ENCODE results near the gene AP3B1.

AP3B1 gene

DNA sequence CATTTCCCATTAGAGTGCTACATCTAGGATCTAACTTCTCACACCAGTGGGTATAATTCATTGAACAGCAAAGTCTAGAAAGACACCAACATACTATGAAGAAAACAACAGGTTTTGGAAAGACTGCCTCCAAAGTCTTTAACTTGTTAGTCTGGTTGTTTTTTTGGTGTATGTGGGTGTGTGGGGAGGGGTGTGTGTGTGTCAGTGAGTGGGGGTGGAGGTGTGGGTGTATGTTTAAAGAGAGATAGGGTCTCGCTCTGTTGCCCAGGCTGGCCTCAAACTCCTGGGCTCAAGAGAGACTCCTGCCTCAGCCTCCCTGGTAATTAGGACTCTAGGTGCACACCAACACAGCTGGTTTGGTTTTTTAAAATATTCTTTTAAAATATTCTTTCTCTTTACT is 59.7 kb downstream of the AP3B1 start:
- Histone ChIP-seq H3K4ac (ENCODE audit: low read depth, low read length) (no peak overlapping the region), H3K9me3 (ENCODE audit: insufficient read depth, low read depth, low read length) (no peaks in the 10 kb centered on the region), H2BK120ac (ENCODE audit: insufficient read depth, low read length, poor library complexity) (no peak overlapping the region), H2AK5ac (ENCODE audit: low read length) (no peak overlapping the region), H4K12ac (ENCODE audit: low read depth, low read length) (no peak overlapping the region), H4K91ac (ENCODE audit: low read depth, low read length) (no peak overlapping the region), H3K27ac (ENCODE audit: low read depth, low read length) (no peak overlapping the region), H3K36me3 (ENCODE audit: control insufficient read depth in 1 of 2, insufficient read depth in 2 of 2, low read length in 2 of 2) (peaks cover 0 to under 1% of the 10 kb centered on the region in 2 experiments), H3K4me3 (ENCODE audit: low read depth, low read length) (no peak overlapping the region), H2AFZ (ENCODE audit: insufficient read depth, low read length, poor library complexity) (no peak overlapping the region), H3K23ac (ENCODE audit: low read length) (no peak overlapping the region), H3K79me1 (ENCODE audit: low read length) (no peaks in the 10 kb centered on the region), H3K4me1 (ENCODE audit: control insufficient read depth in 1 of 2, insufficient read depth in 2 of 2, low read length in 2 of 2) (no peaks in the 10 kb centered on the region), H3K14ac (ENCODE audit: low read length) (no peak overlapping the region), H3K4me2 (ENCODE audit: low read length) (no peak overlapping the region), H4K8ac (ENCODE audit: low read depth, low read length) (no peak overlapping the region), H3K79me2 (ENCODE audit: control insufficient read depth, insufficient read depth, low read length, poor library complexity) (no peaks in the 10 kb centered on the region), H3K18ac (ENCODE audit: low read length) (no peak overlapping the region), H2BK5ac (ENCODE audit: low read depth, low read length, poor library complexity) (no peak overlapping the region), H3K9ac (ENCODE audit: low read length) (no peak overlapping the region), H3K27me3 (ENCODE audit: insufficient read depth, low read length) (no peaks in the 10 kb centered on the region), H2BK12ac (ENCODE audit: low read length) (no peak overlapping the region)
- DNase-seq = no peak
- WGBS (ENCODE audit: extremely low coverage, insufficient coverage, insufficient read length) = no CpG with 5 or more reads among the region's 1 CpG

DNA sequence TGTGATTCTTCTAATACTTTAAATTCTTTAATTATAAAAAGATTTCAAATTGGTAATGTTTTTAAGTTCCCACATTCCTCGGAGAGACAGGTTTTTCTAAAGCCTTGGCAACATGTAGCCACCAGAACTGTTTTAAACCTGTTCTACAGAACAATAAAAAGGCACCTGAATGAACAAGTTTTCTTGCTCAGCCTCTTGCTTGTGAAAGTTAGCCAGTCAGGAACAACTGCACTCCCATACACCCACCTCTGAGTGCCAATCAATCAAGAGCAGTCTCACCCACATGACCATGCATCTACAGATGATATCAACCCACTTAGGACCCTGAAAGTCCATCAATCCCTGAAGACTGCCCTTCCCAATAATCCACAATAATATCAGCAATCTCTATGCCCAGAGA is 62.3 kb downstream of the AP3B1 start:
- Histone ChIP-seq H3K14ac (ENCODE audit: low read length) (no peak overlapping the region), H2BK5ac (ENCODE audit: low read depth, low read length, poor library complexity) (no peak overlapping the region), H3K4ac (ENCODE audit: low read depth, low read length) (no peak overlapping the region), H3K27ac (ENCODE audit: low read depth, low read length) (no peak overlapping the region), H4K91ac (ENCODE audit: low read depth, low read length) (no peak overlapping the region), H3K36me3 (ENCODE audit: control insufficient read depth in 1 of 2, insufficient read depth in 2 of 2, low read length in 2 of 2) (no peaks in the 10 kb centered on the region), H4K8ac (ENCODE audit: low read depth, low read length) (no peak overlapping the region), H2BK120ac (ENCODE audit: insufficient read depth, low read length, poor library complexity) (no peak overlapping the region), H3K4me3 (ENCODE audit: low read depth, low read length) (no peak overlapping the region), H3K27me3 (ENCODE audit: insufficient read depth, low read length) (no peaks in the 10 kb centered on the region), H3K4me2 (ENCODE audit: low read length) (no peak overlapping the region), H2AK5ac (ENCODE audit: low read length) (no peak overlapping the region), H2BK12ac (ENCODE audit: low read length) (no peak overlapping the region), H3K18ac (ENCODE audit: low read length) (no peak overlapping the region), H3K9me3 (ENCODE audit: insufficient read depth, low read depth, low read length) (no peaks in the 10 kb centered on the region), H3K4me1 (ENCODE audit: control insufficient read depth in 1 of 2, insufficient read depth in 2 of 2, low read length in 2 of 2) (no peaks in the 10 kb centered on the region), H3K79me1 (ENCODE audit: low read length) (no peaks in the 10 kb centered on the region), H3K79me2 (ENCODE audit: control insufficient read depth, insufficient read depth, low read length, poor library complexity) (no peaks in the 10 kb centered on the region), H4K12ac (ENCODE audit: low read depth, low read length) (no peak overlapping the region), H3K9ac (ENCODE audit: low read length) (no peak overlapping the region), H2AFZ (ENCODE audit: insufficient read depth, low read length, poor library complexity) (no peak overlapping the region), H3K23ac (ENCODE audit: low read length) (no peak overlapping the region)
- WGBS (ENCODE audit: extremely low coverage, insufficient coverage, insufficient read length) = no CpG with 5 or more reads among the region's 1 CpG
- DNase-seq = no peak

DNA sequence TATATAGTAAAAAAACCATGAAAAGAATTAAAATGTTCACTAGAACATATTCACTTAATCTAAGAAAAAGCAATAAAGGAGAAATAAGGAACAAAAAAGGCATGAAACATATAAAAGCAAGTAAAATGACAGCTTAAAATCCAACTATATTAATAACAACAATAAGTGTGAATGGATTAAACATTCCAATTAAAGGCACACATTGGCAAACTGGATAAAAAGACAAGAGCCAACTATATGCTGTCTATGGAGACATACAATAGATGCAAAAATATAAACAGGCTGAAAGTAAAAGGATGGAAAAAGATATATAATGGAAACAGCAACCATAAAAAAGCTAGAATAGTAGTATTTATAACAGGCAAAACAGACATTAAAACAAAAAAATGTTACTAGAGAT is 70.1 kb downstream of the AP3B1 start:
- Histone ChIP-seq H3K4me1 (ENCODE audit: control insufficient read depth in 1 of 2, insufficient read depth in 2 of 2, low read length in 2 of 2) (no peaks in the 10 kb centered on the region), H2AK5ac (ENCODE audit: low read length) (no peak overlapping the region), H2AFZ (ENCODE audit: insufficient read depth, low read length, poor library complexity) (no peak overlapping the region), H3K79me2 (ENCODE audit: control insufficient read depth, insufficient read depth, low read length, poor library complexity) (no peaks in the 10 kb centered on the region), H3K18ac (ENCODE audit: low read length) (no peak overlapping the region), H3K36me3 (ENCODE audit: control insufficient read depth in 1 of 2, insufficient read depth in 2 of 2, low read length in 2 of 2) (peaks cover 2 to 6% of the 10 kb centered on the region in 2 experiments), H3K27me3 (ENCODE audit: insufficient read depth, low read length) (no peaks in the 10 kb centered on the region), H4K12ac (ENCODE audit: low read depth, low read length) (no peak overlapping the region), H2BK120ac (ENCODE audit: insufficient read depth, low read length, poor library complexity) (no peak overlapping the region), H3K79me1 (ENCODE audit: low read length) (no peaks in the 10 kb centered on the region), H3K14ac (ENCODE audit: low read length) (no peak overlapping the region), H3K9ac (ENCODE audit: low read length) (no peak overlapping the region), H2BK5ac (ENCODE audit: low read depth, low read length, poor library complexity) (no peak overlapping the region), H3K23ac (ENCODE audit: low read length) (no peak overlapping the region), H3K4ac (ENCODE audit: low read depth, low read length) (no peak overlapping the region), H4K8ac (ENCODE audit: low read depth, low read length) (no peak overlapping the region), H3K9me3 (ENCODE audit: insufficient read depth, low read depth, low read length) (no peaks in the 10 kb centered on the region), H3K4me3 (ENCODE audit: low read depth, low read length) (no peak overlapping the region), H3K4me2 (ENCODE audit: low read length) (no peak overlapping the region), H2BK12ac (ENCODE audit: low read length) (no peak overlapping the region), H4K91ac (ENCODE audit: low read depth, low read length) (no peak overlapping the region), H3K27ac (ENCODE audit: low read depth, low read length) (no peak overlapping the region)
- DNase-seq = no peak

DNA sequence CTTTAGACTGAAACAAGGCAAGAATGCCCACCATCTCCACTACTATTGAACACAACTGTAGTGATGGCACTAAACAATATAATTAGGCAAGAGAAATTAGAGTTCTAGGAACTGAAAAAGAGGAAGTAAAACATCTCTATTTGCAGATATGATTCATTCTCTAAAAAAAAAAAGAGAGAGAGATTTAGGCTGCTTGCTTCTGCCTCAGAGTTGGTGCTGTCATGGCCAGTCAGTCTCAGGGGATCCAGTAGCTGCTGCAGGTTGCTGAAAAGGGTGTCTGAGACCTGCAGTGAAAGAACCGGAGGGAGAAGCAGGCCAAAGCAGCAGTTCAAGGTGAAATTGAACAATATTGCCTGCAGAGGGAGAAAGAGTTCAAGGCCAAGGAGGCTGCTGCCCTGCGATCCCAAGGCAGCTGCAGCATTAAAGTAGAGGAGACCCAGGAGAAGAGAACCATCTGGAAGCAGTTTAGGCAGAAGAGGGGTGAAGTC is 72.5 kb downstream of the AP3B1 start:
- Histone ChIP-seq H3K9ac (ENCODE audit: low read length) (no peak overlapping the region), H3K18ac (ENCODE audit: low read length) (no peak overlapping the region), H3K23ac (ENCODE audit: low read length) (no peak overlapping the region), H3K79me2 (ENCODE audit: control insufficient read depth, insufficient read depth, low read length, poor library complexity) (no peaks in the 10 kb centered on the region), H3K9me3 (ENCODE audit: insufficient read depth, low read depth, low read length) (no peaks in the 10 kb centered on the region), H2BK120ac (ENCODE audit: insufficient read depth, low read length, poor library complexity) (no peak overlapping the region), H3K14ac (ENCODE audit: low read length) (no peak overlapping the region), H3K4me1 (ENCODE audit: control insufficient read depth in 1 of 2, insufficient read depth in 2 of 2, low read length in 2 of 2) (no peaks in the 10 kb centered on the region), H4K91ac (ENCODE audit: low read depth, low read length) (no peak overlapping the region), H3K4me3 (ENCODE audit: low read depth, low read length) (no peak overlapping the region), H3K4ac (ENCODE audit: low read depth, low read length) (no peak overlapping the region), H3K4me2 (ENCODE audit: low read length) (no peak overlapping the region), H3K79me1 (ENCODE audit: low read length) (no peaks in the 10 kb centered on the region), H2BK12ac (ENCODE audit: low read length) (no peak overlapping the region), H3K36me3 (ENCODE audit: control insufficient read depth in 1 of 2, insufficient read depth in 2 of 2, low read length in 2 of 2) (peaks cover 2 to 6% of the 10 kb centered on the region in 2 experiments), H3K27me3 (ENCODE audit: insufficient read depth, low read length) (no peaks in the 10 kb centered on the region), H2AFZ (ENCODE audit: insufficient read depth, low read length, poor library complexity) (no peak overlapping the region), H4K8ac (ENCODE audit: low read depth, low read length) (no peak overlapping the region), H2BK5ac (ENCODE audit: low read depth, low read length, poor library complexity) (no peak overlapping the region), H2AK5ac (ENCODE audit: low read length) (no peak overlapping the region), H4K12ac (ENCODE audit: low read depth, low read length) (no peak overlapping the region), H3K27ac (ENCODE audit: low read depth, low read length) (no peak overlapping the region)
- DNase-seq = peak; percentile 10 to 53
- WGBS (ENCODE audit: extremely low coverage, insufficient coverage, insufficient read length) = no CpG with 5 or more reads among the region's 2 CpGs
